ENCODE results near the gene CD248.

CD248 gene

DNA sequence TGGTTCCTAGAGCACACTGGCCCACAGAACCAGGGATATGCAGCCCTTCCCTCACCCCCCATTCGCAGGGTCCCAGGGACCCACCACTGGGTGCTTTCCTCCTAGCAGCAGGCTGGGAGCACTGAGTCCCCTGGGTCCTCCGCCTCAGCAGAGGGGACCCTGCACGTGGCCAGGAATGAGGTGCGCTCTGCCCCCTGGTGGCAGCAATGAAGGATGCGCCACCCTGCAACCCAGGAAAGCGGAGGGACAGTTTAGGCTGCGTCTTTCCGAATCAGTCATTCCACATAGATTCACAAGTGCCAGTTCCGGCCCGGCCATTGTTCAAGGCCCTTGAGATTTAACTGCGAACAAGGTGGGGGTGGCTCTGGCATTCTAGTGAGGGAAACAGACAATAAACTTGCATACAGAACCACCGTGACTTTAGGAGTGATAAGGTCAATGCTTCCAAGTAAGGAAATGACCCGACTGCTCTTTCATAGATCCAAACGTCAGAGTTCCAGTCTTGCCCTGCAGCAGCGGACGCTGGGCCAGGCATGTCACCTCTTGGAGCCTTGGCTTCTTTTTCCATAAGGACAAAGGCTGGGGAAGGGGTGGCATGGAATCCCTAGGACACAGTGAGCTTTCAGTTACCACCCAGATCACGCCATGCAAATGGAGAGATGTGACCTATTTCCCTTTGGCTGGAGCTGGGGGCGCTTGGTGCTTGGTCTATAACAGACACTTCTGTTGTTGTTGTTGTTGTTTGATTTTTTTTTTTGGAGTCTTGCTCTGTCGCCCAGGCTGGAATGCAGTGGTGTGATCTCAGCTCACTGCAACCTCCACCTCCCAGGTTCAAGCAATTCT is 11.7 kb upstream of the CD248 start:
- peak; percentile 95 for TF ChIP-seq CTCF (IDR thresholded peaks at IDR 0.05; ENCODE audit: borderline replicate concordance, control extremely low read depth, extremely low read depth, insufficient read depth, missing control alignments)
- in situ Hi-C loops (cut with MboI; ENCODE audit: low sequenced_read_pairs, unreplicated experiment), result no loop called here
- peak; percentile 89 for DNase-seq (ENCODE audit: low spot score)

DNA sequence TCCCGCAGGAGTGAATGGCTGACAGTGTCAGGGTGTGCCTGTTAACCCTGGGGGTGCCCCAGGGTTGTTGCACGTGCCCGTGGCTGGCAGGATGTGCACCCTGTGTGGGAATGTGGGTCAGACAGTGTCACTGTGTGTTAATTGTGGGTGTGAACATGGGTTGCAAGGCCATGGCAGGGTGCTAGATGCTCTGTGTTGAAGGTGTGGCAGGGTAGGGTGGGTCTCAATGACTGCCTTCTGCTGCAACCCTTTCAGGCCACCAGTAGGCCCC is 11.1 kb upstream of the CD248 start:
- no peak for TF ChIP-seq CTCF (IDR thresholded peaks at IDR 0.05; ENCODE audit: borderline replicate concordance, control extremely low read depth, extremely low read depth, insufficient read depth, missing control alignments)
- in situ Hi-C loops (cut with MboI; ENCODE audit: low sequenced_read_pairs, unreplicated experiment), result no loop called here
- no peak for DNase-seq (ENCODE audit: low spot score)

DNA sequence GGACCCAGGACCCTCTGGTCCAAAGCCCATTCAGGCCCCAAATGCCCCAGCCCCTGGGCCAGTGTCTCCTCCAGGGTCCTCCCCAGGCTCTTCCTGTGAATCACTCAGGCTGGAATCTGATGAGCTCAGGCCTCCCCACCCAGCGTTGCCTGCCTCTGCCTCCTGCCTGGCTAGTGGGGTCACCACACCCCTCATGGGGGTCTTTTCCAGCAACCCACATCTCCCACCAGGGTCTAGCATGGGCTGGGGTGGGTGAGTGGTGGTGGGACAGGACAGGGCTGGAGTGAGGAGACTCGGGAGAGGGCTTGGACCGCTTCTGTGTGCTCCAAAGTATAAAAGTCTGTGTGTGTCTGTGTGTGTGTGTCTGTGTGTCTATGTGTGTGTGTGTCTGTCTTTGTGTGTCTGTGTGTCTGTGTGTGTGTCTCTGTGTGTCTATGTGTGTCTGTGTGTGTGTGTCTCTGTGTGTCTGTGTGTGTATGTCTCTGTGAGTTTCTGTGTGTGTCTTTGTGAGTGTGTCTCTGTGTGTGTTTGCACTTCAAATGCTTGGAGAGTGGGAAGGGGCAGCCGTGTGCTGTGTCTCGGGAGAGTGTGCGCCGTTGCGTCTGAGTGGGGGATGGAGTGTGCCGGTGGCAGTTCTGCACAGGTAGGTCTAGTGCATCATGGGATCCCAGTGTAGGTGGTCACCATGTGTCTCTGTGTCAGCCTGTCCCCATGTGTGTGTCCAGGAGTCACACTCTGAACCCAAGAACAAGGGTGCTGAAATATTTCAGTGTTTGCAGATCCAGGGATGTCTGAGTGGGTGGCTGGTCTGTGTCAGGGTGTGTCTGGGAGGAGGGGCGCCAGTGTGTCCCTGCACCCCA is 10.6 kb upstream of the CD248 start:
- no peak for TF ChIP-seq CTCF (IDR thresholded peaks at IDR 0.05; ENCODE audit: borderline replicate concordance, control extremely low read depth, extremely low read depth, insufficient read depth, missing control alignments)
- in situ Hi-C loops (cut with MboI; ENCODE audit: low sequenced_read_pairs, unreplicated experiment), result no loop called here
- DNase-seq (ENCODE audit: low spot score), result no peak

GRCh38 chr11:66326261-66327111 is 9.6 kb upstream of the CD248 start:
- DNase-seq (ENCODE audit: low spot score), result no peak

DNA sequence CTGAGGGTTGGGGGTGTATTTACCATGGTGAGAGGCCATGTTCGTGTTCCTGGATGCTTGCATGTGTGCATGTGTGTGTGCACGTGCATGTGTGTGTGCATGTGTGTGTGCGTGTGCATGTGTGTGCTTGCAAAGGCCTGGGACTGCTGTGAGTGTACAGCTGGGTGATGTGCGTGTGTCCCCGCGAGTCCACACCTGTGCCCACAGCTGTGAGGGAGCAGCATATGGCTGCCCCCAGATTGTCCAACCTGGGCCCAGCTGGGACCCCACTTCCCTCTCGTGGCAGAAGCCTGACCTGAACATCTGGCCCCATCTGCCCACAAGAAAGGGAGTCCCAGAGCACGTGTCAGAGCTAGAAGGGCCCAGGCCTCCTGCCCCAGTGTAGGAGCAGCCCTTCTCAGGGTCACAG is 8.4 kb upstream of the CD248 start:
- in situ Hi-C loops (cut with MboI; ENCODE audit: low sequenced_read_pairs, unreplicated experiment), result no loop called here
- TF ChIP-seq CTCF (IDR thresholded peaks at IDR 0.05; ENCODE audit: borderline replicate concordance, control extremely low read depth, extremely low read depth, insufficient read depth, missing control alignments), result no peak
- DNase-seq (ENCODE audit: low spot score), result no peak

More at GRCh38 chr11:66326261-66327111, 9.6 kb upstream of the CD248 start:
- in situ Hi-C loops (cut with MboI; ENCODE audit: low sequenced_read_pairs, unreplicated experiment), result no loop called here
- TF ChIP-seq CTCF (IDR thresholded peaks at IDR 0.05; ENCODE audit: borderline replicate concordance, control extremely low read depth, extremely low read depth, insufficient read depth, missing control alignments), result no peak

DNA sequence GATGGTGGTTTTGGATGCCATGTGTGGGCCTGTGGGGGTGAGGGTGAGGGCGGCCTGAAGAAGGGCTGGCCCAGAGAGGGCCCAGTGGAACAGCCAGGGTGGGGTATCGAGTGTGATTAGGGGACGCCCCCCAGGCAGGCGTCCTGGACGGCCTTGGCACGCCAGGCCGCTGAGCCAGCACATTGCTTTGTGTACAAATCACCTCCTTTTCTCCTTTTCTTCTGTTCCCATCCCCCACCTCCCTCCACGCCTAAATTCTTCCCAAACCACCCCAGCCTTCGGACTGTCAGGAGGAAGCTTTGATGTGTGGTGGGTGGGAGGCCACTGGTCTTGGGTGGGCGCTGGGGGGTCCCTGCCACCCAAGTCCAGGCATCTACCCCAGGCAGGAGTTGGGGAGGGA is 7.8 kb upstream of the CD248 start:
- in situ Hi-C loops (cut with MboI; ENCODE audit: low sequenced_read_pairs, unreplicated experiment), result no loop called here
- DNase-seq (ENCODE audit: low spot score), result no peak
- TF ChIP-seq CTCF (IDR thresholded peaks at IDR 0.05; ENCODE audit: borderline replicate concordance, control extremely low read depth, extremely low read depth, insufficient read depth, missing control alignments), result no peak

Measured in GM13976 (cell line).